Ovary (tissue), 3 donors: ENCODE data around the gene WDR93.

Experiments used
- CTCF ChIP-seq, 3 donors: fragments of 450-650 bp in 2 of 3; fragments of 200-600 bp in 1 of 3; IDR thresholded peaks; one replicate each; pipeline versions ENCODE4 v1.5.1 to v1.8.0; 2016 to 2022; ENCODE audit warnings: antibody characterized with exemption in 3 of 3, mild to moderate bottlenecking in 1 of 3
- EP300 ChIP-seq: sonication (generic); formaldehyde crosslinking; IDR thresholded peaks from one replicate; pipeline ENCODE4 v1.6.1; 2017; ENCODE audit warnings: antibody characterized with exemption
- POLR2A ChIP-seq: fragments of 450-650 bp; IDR thresholded peaks from one replicate; pipeline ENCODE4 v1.6.1; 2017; ENCODE audit warnings: antibody characterized with exemption, mild to moderate bottlenecking, moderate library complexity
- donor health status: DM: no; HTN: no; CAD: no.

- no peak for TF ChIP-seq CTCF (IDR thresholded peaks at IDR 0.05)
- no peak for TF ChIP-seq POLR2A
- no peak for TF ChIP-seq EP300
These were observed 11.4 kb upstream of the WDR93 start, which contains the start of gene PLIN1 for GRCh38 chr15:89679212-89679611.
